ENCODE measurements around the gene FXYD2. TPM values are rescaled to one million over a fixed set of nuclear protein-coding genes. Genes with fewer than 3 reads are reported as not detected.

Gene FXYD2
- total RNA-seq, 6 experiments from 2014 or later = 0.40 TPM; not detected in 5

Other genes starting within 250 kb of the FXYD2 start
- gene DSCAML1, start 27.5 kb downstream of the FXYD2 start, total RNA-seq (2021; fragmentation: NEBNext Ultra II Directional; extraction: Animal tissue kit (Norgen Biotek cat#: 25700)) = not detected
- not detected for gene FXYD6, start 51.9 kb upstream of the FXYD2 start, total RNA-seq (2021; fragmentation: NEBNext Ultra II Directional; extraction: Animal tissue kit (Norgen Biotek cat#: 25700))
- gene TMPRSS13, start 104.7 kb upstream of the FXYD2 start, total RNA-seq (2021; fragmentation: NEBNext Ultra II Directional; extraction: Animal tissue kit (Norgen Biotek cat#: 25700)) = not detected
- not detected for gene IL10RA, start 161.7 kb upstream of the FXYD2 start, total RNA-seq (2021; fragmentation: NEBNext Ultra II Directional; extraction: Animal tissue kit (Norgen Biotek cat#: 25700))

Data from HFFc6 (cell line).